ENCODE results near the gene IL6. TPM values are rescaled to one million over a fixed set of nuclear protein-coding genes. Genes with fewer than 3 reads are reported as not detected.
"Not testable (repeated sequence)": the region's sequence is repeated elsewhere in the genome, so short reads cannot be mapped to it uniquely, and the experiment has no call there.

Gene IL6
- polyA plus RNA-seq (2011; rRNA removed) (1.3 and 2.3 TPM in 2 replicates), polyA plus RNA-seq (2017; fragmentation: RNase III; extraction: RNeasy Plus Mini Kit Qiagen cat#74134 plus additional on column Dnase treatment) (2.8 to 4.4 TPM (median 2.9 TPM) in 3 replicates), polyA minus RNA-seq (2011; rRNA and poly(A)+ RNA removed) (0.73 TPM in 1 of 2 replicates, not detected in the other)
- polyA plus RNA-seq (2012; cell fraction: cytosol; rRNA removed), result 0.66 and 1.6 TPM in 2 replicates
- 1.4 and 2.1 TPM in 2 replicates for polyA plus RNA-seq (2012; cell fraction: nucleus; rRNA removed)

DNA sequence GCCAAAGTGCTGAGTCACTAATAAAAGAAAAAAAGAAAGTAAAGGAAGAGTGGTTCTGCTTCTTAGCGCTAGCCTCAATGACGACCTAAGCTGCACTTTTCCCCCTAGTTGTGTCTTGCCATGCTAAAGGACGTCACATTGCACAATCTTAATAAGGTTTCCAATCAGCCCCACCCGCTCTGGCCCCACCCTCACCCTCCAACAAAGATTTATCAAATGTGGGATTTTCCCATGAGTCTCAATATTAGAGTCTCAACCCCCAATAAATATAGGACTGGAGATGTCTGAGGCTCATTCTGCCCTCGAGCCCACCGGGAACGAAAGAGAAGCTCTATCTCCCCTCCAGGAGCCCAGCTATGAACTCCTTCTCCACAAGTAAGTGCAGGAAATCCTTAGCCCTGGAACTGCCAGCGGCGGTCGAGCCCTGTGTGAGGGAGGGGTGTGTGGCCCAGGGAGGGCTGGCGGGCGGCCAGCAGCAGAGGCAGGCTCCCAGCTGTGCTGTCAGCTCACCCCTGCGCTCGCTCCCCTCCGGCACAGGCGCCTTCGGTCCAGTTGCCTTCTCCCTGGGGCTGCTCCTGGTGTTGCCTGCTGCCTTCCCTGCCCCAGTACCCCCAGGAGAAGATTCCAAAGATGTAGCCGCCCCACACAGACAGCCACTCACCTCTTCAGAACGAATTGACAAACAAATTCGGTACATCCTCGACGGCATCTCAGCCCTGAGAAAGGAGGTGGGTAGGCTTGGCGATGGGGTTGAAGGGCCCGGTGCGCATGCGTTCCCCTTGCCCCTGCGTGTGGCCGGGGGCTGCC is at the start of gene IL6:
Gene IL6 (plus strand): TSS at position 294 of the 807 bp plus-strand sequence. CDS start 63 bp downstream, at position 357.
- Histone ChIP-seq H3K9me3 (no peaks in the 10 kb centered on the region), H3K4me3 (0 out of 3 replicates have a peak within 1 kb of the TSS, but pooled peaks have one; percentile 17), H3K27ac (peak within 1 kb of the TSS; percentile 48 to 84), H3K4me1 (peaks cover 28% of the 10 kb centered on the region), H3K4me2 (peak within 1 kb of the TSS; percentile 70)
- FAIRE-seq, result no peak
- TF ChIP-seq FOXS1 (CRISPR knock-in tag; IDR thresholded peaks at IDR 0.05), result no peak
- no peak for TF ChIP-seq CHD4 (IDR thresholded peaks at IDR 0.05; ENCODE audit: borderline replicate concordance)
- TF ChIP-seq CBX2 (IDR thresholded peaks at IDR 0.05; ENCODE audit: borderline replicate concordance, low read depth), result no peak
- no peak for TF ChIP-seq ZFP36 (IDR thresholded peaks at IDR 0.05; ENCODE audit: borderline replicate concordance, partially characterized antibody)
- TF ChIP-seq JUNB (IDR thresholded peaks at IDR 0.05), result no peak
- peak in 1 of 2 experiments; percentile 28; a peak in 1 of 5 replicates for TF ChIP-seq EP300 (IDR thresholded peaks at IDR 0.05)
- TF ChIP-seq RAD21 (conservative IDR thresholded peaks at IDR 0.05 in 1 of 2, IDR thresholded peaks at IDR 0.05 in 1 of 2), result no peak
- peak; percentile 89; the same call in 1 of the 2 replicates for TF ChIP-seq NFE2L2 (conservative IDR thresholded peaks at IDR 0.05; ENCODE audit: low read length)
- peak; percentile 94 for TF ChIP-seq MAFK (IDR thresholded peaks at IDR 0.05; ENCODE audit: partially characterized antibody)
- no peak for TF ChIP-seq POLR2AphosphoS2 (conservative IDR thresholded peaks at IDR 0.05; ENCODE audit: low read length)
- TF ChIP-seq REST (IDR thresholded peaks at IDR 0.05), result no peak
- no peak for TF ChIP-seq RFX5 (IDR thresholded peaks at IDR 0.05)
- TF ChIP-seq JUN (IDR thresholded peaks at IDR 0.05), result no peak
- TF ChIP-seq NR3C1 (IDR thresholded peaks at IDR 0.05), result no peak
- peak; percentile 43 to 47; a peak in 3 of 4 replicates for TF ChIP-seq CEBPB (IDR thresholded peaks at IDR 0.05)
- TF ChIP-seq, protein P1, sequence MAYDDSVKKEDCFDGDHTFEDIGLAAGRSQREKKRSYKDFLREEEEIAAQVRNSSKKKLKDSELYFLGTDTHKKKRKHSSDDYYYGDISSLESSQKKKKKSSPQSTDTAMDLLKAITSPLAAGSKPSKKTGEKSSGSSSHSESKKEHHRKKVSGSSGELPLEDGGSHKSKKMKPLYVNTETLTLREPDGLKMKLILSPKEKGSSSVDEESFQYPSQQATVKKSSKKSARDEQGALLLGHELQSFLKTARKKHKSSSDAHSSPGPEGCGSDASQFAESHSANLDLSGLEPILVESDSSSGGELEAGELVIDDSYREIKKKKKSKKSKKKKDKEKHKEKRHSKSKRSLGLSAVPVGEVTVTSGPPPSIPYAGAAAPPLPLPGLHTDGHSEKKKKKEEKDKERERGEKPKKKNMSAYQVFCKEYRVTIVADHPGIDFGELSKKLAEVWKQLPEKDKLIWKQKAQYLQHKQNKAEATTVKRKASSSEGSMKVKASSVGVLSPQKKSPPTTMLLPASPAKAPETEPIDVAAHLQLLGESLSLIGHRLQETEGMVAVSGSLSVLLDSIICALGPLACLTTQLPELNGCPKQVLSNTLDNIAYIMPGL (CRISPR knock-in tag; IDR thresholded peaks at IDR 0.05; ENCODE audit: borderline replicate concordance), result no peak
- no peak for TF ChIP-seq ZSCAN20 (CRISPR knock-in tag; IDR thresholded peaks at IDR 0.05)
- TF ChIP-seq MAX (IDR thresholded peaks at IDR 0.05), result no peak
- TF ChIP-seq GATA3 (IDR thresholded peaks at IDR 0.05; ENCODE audit: borderline replicate concordance), result no peak
- no peak for TF ChIP-seq FOSB (CRISPR knock-in tag; IDR thresholded peaks at IDR 0.05)
- TF ChIP-seq HOXB13 (CRISPR knock-in tag; IDR thresholded peaks at IDR 0.05; ENCODE audit: low read depth), result no peak
- no peak for TF ChIP-seq POLR2A (IDR thresholded peaks at IDR 0.05; ENCODE audit: low read length)
- no peak for TF ChIP-seq CBX8 (IDR thresholded peaks at IDR 0.05)
- no peak for TF ChIP-seq ZC3H11A (IDR thresholded peaks at IDR 0.05)
- no peak for TF ChIP-seq E2F6 (IDR thresholded peaks at IDR 0.05; ENCODE audit: borderline replicate concordance, low read depth)
- TF ChIP-seq FOSL2 (IDR thresholded peaks at IDR 0.05), result 0 out of 2 replicates have a peak, but pooled peaks have one; percentile 27
- peak; percentile 40 for TF ChIP-seq FOSL2 (CRISPR knock-in tag; IDR thresholded peaks at IDR 0.05)
- no peak for TF ChIP-seq BCL3 (IDR thresholded peaks at IDR 0.05)
- TF ChIP-seq MAZ (IDR thresholded peaks at IDR 0.05; ENCODE audit: borderline replicate concordance, low read depth, low read length), result no peak
- ATAC-seq, result peak; percentile 42 to 47
- WGBS (ENCODE audit: missing lambda C conversion rate), result 70% methylated on average over 25 of the region's 28 CpGs
- CTCF ChIA-PET, result interaction anchor here (0.6 to 19.8 kb wide), 38 partner anchors 9 to 329 kb away, joined by 3 to 477 read pairs (median 6); no protein-coding TSS in a partner anchor
- peak in 1 of 2 experiments; percentile 43 for DNase-seq (ENCODE audit: low read depth in 1 of 2, low spot score in 1 of 2)
- POLR2A ChIA-PET, result interaction anchor here (0.9 to 2.6 kb wide), 5 partner anchors 9 to 166 kb away, joined by 3 to 16 read pairs (median 5); no protein-coding TSS in a partner anchor

- not testable (repeated sequence) for DNase-seq (ENCODE audit: low read depth in 1 of 2, low spot score in 1 of 2); H3K27ac ChIP-seq; H3K4me3 ChIP-seq; H3K9me3 ChIP-seq; ATAC-seq; FAIRE-seq; H3K4me2 ChIP-seq
- H3K4me1 ChIP-seq, result peaks cover 17% of the 10 kb centered on the region
- ChIA-PET CTCF (interaction anchor here (2.0 kb wide), 1 partner anchor 91 kb away, joined by 6 read pairs; no protein-coding TSS in a partner anchor), POLR2A (interaction anchor here (0.7 kb wide), 1 partner anchor 113 kb away, joined by 4 read pairs; no protein-coding TSS in a partner anchor)
- 96% methylated on average over 5 of the region's 5 CpGs for WGBS (ENCODE audit: missing lambda C conversion rate)
Observed at GRCh38 chr7:22677263-22677662, 49.7 kb upstream of the IL6 start.

All from A549 (cell line).